Stimulated activated memory B cell treated with anti-CD40 and anti-IgM and Interleukin-4, amounts not matched to agents 10 μg/mL and 1 μg/mL and 100 μg/mL, for 72 hours (primary cell): ENCODE data around the gene CIB1.

ENCODE experiments used
- ATAC-seq: fragments of 150-1000 bp; cut with Tn5 transposase; 2 replicates; pipeline ENCODE4 v1.10.0; 2021
- H3K27ac Mint-ChIP-seq: one replicate; pipeline ENCODE4 v1.8.0; 2022; ENCODE audit warnings: mild to moderate bottlenecking, mixed read lengths
- H3K27me3 Mint-ChIP-seq: one replicate; pipeline ENCODE4 v1.8.0; 2022; ENCODE audit warnings: mixed read lengths
- H3K36me3 Mint-ChIP-seq: one replicate; pipeline ENCODE4 v1.8.0; 2022; ENCODE audit warnings: mixed read lengths
- H3K4me1 Mint-ChIP-seq: one replicate; pipeline ENCODE4 v1.8.0; 2022; ENCODE audit warnings: mixed read lengths
- H3K4me3 Mint-ChIP-seq: one replicate; pipeline ENCODE4 v1.8.0; 2022; ENCODE audit warnings: mild to moderate bottlenecking, moderate library complexity, mixed read lengths
- H3K9me3 Mint-ChIP-seq: one replicate; pipeline ENCODE4 v1.8.0; 2022; ENCODE audit warnings: mixed read lengths

The CIB1 gene

GRCh38 chr15:90257776-90258175, 24.0 kb upstream of the CIB1 start:
- Mint-ChIP-seq H3K27me3 (peaks cover 12% of the 10 kb centered on the region), H3K4me1 (no peaks in the 10 kb centered on the region), H3K9me3 (no peaks in the 10 kb centered on the region), H3K27ac (no peak overlapping the region), H3K36me3 (peaks cover 8% of the 10 kb centered on the region), H3K4me3 (no peak overlapping the region)
- ATAC-seq: no peak

DNA sequence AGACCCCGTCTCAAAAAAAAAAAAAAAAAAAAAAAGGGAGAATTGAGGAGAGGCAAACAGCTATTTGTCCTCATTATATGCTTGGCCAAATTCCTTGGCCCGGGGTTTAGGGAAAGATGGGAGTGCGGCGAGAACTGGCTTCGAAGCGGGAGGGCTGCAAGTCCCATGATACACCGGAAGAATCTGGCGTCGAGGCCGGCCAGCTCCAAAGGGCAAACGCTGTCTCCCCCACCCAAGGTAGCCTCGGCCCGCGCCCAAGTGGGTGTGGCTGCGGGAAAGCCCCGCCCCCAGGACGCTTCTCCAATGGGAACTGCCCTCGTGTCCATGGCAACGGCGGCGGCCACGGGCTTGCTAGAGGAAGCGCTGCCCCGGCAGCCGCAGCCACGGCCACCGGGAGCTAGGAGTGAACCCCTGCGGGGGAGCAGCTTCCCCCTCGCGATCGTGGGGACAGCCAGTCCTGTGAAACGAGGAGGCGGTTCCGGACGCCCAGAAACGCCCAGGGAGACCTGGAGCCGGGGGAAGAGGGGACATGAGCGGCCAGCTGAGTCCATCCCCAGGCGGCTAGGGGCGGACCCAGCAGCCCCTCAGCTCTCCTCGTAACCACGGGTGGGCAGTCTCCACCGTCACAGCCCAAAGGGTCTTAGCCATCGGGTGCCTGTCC, 15.6 kb upstream of the CIB1 start, which contains the start of gene TTLL13:
Gene TTLL13, plus strand, starts transcription at position 354 of the 661 bp plus-strand sequence. CDS start 1,075 bp downstream, outside the sequence.
- H3K27ac Mint-ChIP-seq: peak within 1 kb of the TSS; percentile 67
- H3K4me3 Mint-ChIP-seq: peak within 1 kb of the TSS; percentile 76
- H3K27me3 Mint-ChIP-seq: no peaks in the 10 kb centered on the region
- H3K4me1 Mint-ChIP-seq: peaks cover 18% of the 10 kb centered on the region
- no peaks in the 10 kb centered on the region for H3K36me3 Mint-ChIP-seq
- ATAC-seq: peak; percentile 75
- no peaks in the 10 kb centered on the region for H3K9me3 Mint-ChIP-seq

- Mint-ChIP-seq H3K27ac (peak overlapping the region; percentile 67), H3K9me3 (no peaks in the 10 kb centered on the region), H3K4me3 (peak overlapping the region; percentile 76), H3K27me3 (no peaks in the 10 kb centered on the region), H3K4me1 (peaks cover 18% of the 10 kb centered on the region), H3K36me3 (no peaks in the 10 kb centered on the region)
- no peak for ATAC-seq
Observed at GRCh38 chr15:90248789-90249202, 15.1 kb upstream of the CIB1 start.

- Mint-ChIP-seq H3K4me1 (peaks cover 5% of the 10 kb centered on the region), H3K27ac (no peak overlapping the region), H3K9me3 (no peaks in the 10 kb centered on the region), H3K27me3 (no peaks in the 10 kb centered on the region), H3K4me3 (no peak overlapping the region), H3K36me3 (peaks cover 12% of the 10 kb centered on the region)
- ATAC-seq: no peak
Observed at GRCh38 chr15:90243943-90244639, 10.3 kb upstream of the CIB1 start.

DNA sequence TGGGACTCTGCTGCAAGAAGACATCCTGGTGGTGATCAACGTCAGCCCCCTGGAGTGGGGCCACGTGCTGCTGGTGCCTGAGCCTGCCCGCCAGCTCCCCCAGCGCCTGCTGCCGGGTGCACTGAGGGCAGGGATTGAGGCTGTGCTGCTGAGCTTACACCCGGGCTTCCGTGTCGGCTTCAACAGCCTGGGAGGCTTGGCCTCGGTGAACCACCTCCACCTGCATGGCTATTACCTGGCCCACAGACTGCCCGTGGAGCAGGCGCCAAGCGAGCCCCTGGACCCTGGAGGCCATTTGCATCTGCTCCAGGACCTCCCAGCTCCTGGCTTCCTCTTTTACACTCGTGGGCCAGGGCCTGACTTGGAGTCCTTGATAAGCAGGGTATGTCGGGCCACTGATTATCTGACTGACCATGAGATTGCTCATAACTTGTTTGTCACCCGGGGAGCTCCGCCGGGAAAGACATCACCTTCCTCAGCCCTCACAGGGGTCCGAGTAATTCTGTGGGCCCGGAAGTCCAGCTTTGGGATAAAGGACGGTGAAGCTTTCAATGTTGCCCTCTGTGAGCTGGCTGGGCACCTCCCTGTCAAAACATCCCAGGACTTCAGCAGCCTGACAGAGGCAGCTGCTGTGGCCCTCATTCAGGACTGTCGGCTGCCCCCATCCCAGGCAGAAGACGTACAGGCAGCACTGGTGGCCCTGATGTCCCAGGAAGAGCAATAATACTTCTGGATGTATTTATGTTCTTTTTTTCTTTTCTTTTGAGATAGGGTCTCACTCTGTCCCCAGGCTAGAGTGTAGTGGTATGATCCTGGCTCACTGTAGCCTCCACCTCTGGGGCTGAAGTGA, 7.8 kb upstream of the CIB1 start:
- peaks cover 24% of the 10 kb centered on the region for H3K36me3 Mint-ChIP-seq
- H3K4me1 Mint-ChIP-seq: no peaks in the 10 kb centered on the region
- no peak overlapping the region for H3K27ac Mint-ChIP-seq
- H3K4me3 Mint-ChIP-seq: no peak overlapping the region
- no peak for ATAC-seq
- H3K9me3 Mint-ChIP-seq: no peaks in the 10 kb centered on the region
- no peaks in the 10 kb centered on the region for H3K27me3 Mint-ChIP-seq

DNA sequence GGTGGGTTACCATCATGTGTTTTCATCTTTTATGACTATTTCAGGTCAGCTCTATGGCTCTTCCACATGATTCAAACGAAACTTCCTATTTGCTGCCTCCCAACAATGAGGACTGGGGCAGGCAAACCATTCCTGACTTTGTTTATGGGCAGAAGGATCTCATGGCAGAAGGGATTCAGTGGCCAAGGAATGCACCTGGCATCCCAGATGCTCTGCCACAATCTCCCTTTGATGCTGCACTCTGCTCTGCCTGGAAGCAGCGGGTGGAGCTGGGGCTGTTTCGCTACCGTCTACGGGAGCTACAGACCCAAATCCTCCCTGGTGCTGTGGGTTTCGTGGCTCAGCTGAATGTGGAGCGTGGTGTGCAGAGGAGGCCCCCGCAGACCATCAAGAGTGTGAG, 7.1 kb upstream of the CIB1 start:
- ATAC-seq: no peak
- Mint-ChIP-seq H3K9me3 (no peaks in the 10 kb centered on the region), H3K27me3 (no peaks in the 10 kb centered on the region), H3K4me1 (no peaks in the 10 kb centered on the region), H3K27ac (no peak overlapping the region), H3K36me3 (peaks cover 31% of the 10 kb centered on the region), H3K4me3 (no peak overlapping the region)

DNA sequence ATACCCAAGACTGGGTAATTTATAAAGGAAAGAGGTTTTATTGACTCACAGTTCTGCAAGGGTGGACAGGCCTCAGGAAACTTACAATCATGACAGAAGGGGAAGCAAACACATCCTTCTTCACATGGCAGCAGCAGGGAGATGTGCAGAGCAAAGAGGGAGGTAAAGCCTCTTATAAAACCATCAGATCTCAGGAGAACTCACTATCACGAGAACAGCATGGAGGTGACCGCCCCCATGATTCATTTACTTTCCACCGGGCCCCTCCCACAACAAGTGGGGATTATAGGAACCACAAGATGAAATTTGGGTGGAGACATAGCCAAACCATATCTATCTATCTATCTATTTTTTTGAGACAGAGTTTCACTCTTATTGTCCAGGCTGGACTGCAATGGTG, 5.6 kb upstream of the CIB1 start:
- no peaks in the 10 kb centered on the region for H3K9me3 Mint-ChIP-seq
- peaks cover 9% of the 10 kb centered on the region for H3K4me1 Mint-ChIP-seq
- H3K27ac Mint-ChIP-seq: no peak overlapping the region
- H3K27me3 Mint-ChIP-seq: no peaks in the 10 kb centered on the region
- ATAC-seq: no peak
- peaks cover 32% of the 10 kb centered on the region for H3K36me3 Mint-ChIP-seq
- no peak overlapping the region for H3K4me3 Mint-ChIP-seq

- peaks cover 49% of the 10 kb centered on the region for H3K4me1 Mint-ChIP-seq
- peak within 1 kb of the TSS; percentile 94 for H3K4me3 Mint-ChIP-seq
Observed at GRCh38 chr15:90234096-90234988, 601 bp upstream of the CIB1 start, which contains the start of gene GDPGP1. GDPGP1 (plus strand) TSS chr15:90234209; CDS start chr15:90240909, 6,700 bp downstream.

GRCh38 chr15:90232941-90233386, 777 bp downstream of the CIB1 start:
- Mint-ChIP-seq H3K4me1 (peaks cover 56% of the 10 kb centered on the region), H3K9me3 (no peaks in the 10 kb centered on the region), H3K27ac (peak overlapping the region; percentile 87), H3K36me3 (peaks cover 43% of the 10 kb centered on the region), H3K27me3 (no peaks in the 10 kb centered on the region), H3K4me3 (peak overlapping the region; percentile 94)
- no peak for ATAC-seq

More at GRCh38 chr15:90234096-90234988, 601 bp upstream of the CIB1 start, which contains the start of gene GDPGP1:
- H3K36me3 Mint-ChIP-seq: peaks cover 44% of the 10 kb centered on the region
- peak within 1 kb of the TSS; percentile 87 for H3K27ac Mint-ChIP-seq
- no peaks in the 10 kb centered on the region for H3K9me3 Mint-ChIP-seq
- no peak for ATAC-seq
- no peaks in the 10 kb centered on the region for H3K27me3 Mint-ChIP-seq

GRCh38 chr15:90232196-90232595, 1.5 kb downstream of the CIB1 start:
- no peak for ATAC-seq
- H3K27me3 Mint-ChIP-seq: no peaks in the 10 kb centered on the region
- peaks cover 56% of the 10 kb centered on the region for H3K4me1 Mint-ChIP-seq
- H3K4me3 Mint-ChIP-seq: peak overlapping the region; percentile 94
- peaks cover 43% of the 10 kb centered on the region for H3K36me3 Mint-ChIP-seq
- peak overlapping the region; percentile 87 for H3K27ac Mint-ChIP-seq
- no peaks in the 10 kb centered on the region for H3K9me3 Mint-ChIP-seq

- H3K27me3 Mint-ChIP-seq: no peaks in the 10 kb centered on the region
- peaks cover 56% of the 10 kb centered on the region for H3K4me1 Mint-ChIP-seq
- peak overlapping the region; percentile 94 for H3K4me3 Mint-ChIP-seq
- ATAC-seq: peak; percentile 62
- H3K36me3 Mint-ChIP-seq: peaks cover 37% of the 10 kb centered on the region
- H3K9me3 Mint-ChIP-seq: no peaks in the 10 kb centered on the region
- H3K27ac Mint-ChIP-seq: peak overlapping the region; percentile 87
Observed at GRCh38 chr15:90231028-90232017, 2.4 kb downstream of the CIB1 start.

- H3K4me3 Mint-ChIP-seq: peak overlapping the region; percentile 94
- peak overlapping the region; percentile 87 for H3K27ac Mint-ChIP-seq
- no peak for ATAC-seq
- H3K27me3 Mint-ChIP-seq: no peaks in the 10 kb centered on the region
- H3K4me1 Mint-ChIP-seq: peaks cover 56% of the 10 kb centered on the region
- no peaks in the 10 kb centered on the region for H3K9me3 Mint-ChIP-seq
- H3K36me3 Mint-ChIP-seq: peaks cover 36% of the 10 kb centered on the region
Observed at GRCh38 chr15:90230610-90231009, 3.1 kb downstream of the CIB1 start.

- Mint-ChIP-seq H3K4me1 (peaks cover 53% of the 10 kb centered on the region), H3K36me3 (peaks cover 42% of the 10 kb centered on the region), H3K27me3 (no peaks in the 10 kb centered on the region), H3K9me3 (no peaks in the 10 kb centered on the region), H3K4me3 (no peak overlapping the region), H3K27ac (peak overlapping the region; percentile 87)
- ATAC-seq: no peak
Observed at GRCh38 chr15:90230071-90230494, 3.7 kb downstream of the CIB1 start.
